Stomach (tissue), 9 donors: Measurements from ENCODE around the gene C1R. TPM values are rescaled to one million over a fixed set of nuclear protein-coding genes. Genes with fewer than 3 reads are reported as not detected.

Source experiments
- DNase-seq, 2 donors: peaks; one replicate each; pipeline versions ENCODE4 v3.0.0 to v3.0.0-alpha.2; 2013 to 2019
- H3K27ac ChIP-seq, 5 donors: fragments of 200-600 bp in 4 of 5; sonication (generic) in 4 of 5; one replicate each; pipeline ENCODE4 v1.5.1; 2013 to 2019; ENCODE audit warnings: mild to moderate bottlenecking in 1 of 5, moderate library complexity in 1 of 5
- H3K27me3 ChIP-seq, 3 donors: fragments of 200-600 bp; sonication (generic); one replicate each; pipeline ENCODE4 v1.5.1; 2017 to 2019; ENCODE audit warnings: mixed run types in 1 of 3
- H3K36me3 ChIP-seq, 4 donors: fragments of 200-600 bp; sonication (generic); 1 replicate in 3 of 4; 2 replicates in 1 of 4; pipeline ENCODE4 v1.5.1; 2016 to 2019
- H3K4me1 ChIP-seq, 4 donors: fragments of 200-600 bp; sonication (generic); one replicate each; pipeline ENCODE4 v1.5.1; 2016 to 2019
- H3K4me3 ChIP-seq, 4 donors: fragments of 200-600 bp; sonication (generic) in 3 of 4; one replicate each; pipeline ENCODE4 v1.5.1; 2016 to 2019; ENCODE audit warnings: mild to moderate bottlenecking in 1 of 4
- H3K9me3 ChIP-seq, 4 donors: fragments of 200-600 bp; sonication (generic); one replicate each; pipeline ENCODE4 v1.5.1; 2016 to 2019
- EP300 ChIP-seq: sonication (generic); formaldehyde crosslinking; IDR thresholded peaks from one replicate; pipeline ENCODE4 v1.6.1; 2017; ENCODE audit warnings: antibody characterized with exemption
- POLR2A ChIP-seq, 4 donors: fragments of 450-650 bp; IDR thresholded peaks; one replicate each; pipeline ENCODE4 v1.6.1; 2016; ENCODE audit warnings: antibody characterized with exemption in 4 of 4, control low read depth in 2 of 4, mild to moderate bottlenecking in 1 of 4, moderate library complexity in 1 of 4
- POLR2AphosphoS5 ChIP-seq, 3 donors: sonication (generic); formaldehyde crosslinking; IDR thresholded peaks; one replicate each; pipeline ENCODE4 v1.6.1; 2016; ENCODE audit warnings: antibody characterized with exemption in 3 of 3
- WGBS, 5 donors: extraction: QIAGEN DNeasy Blood & Tissue Kit in 3 of 5; methylation state at CpG; one replicate each; pipeline versions ENCODE4 v1.1.5 to v1.1.7; 2013 to 2018; 5-methylcytosine and 5-hydroxymethylcytosine counted together
- intact Hi-C: fragments of 100-400 bp; cut with DNase I; formaldehyde crosslinking; loops from one replicate; pipeline ENCODE4 v1.15.1; 2023; ENCODE audit warnings: low total_unique reads
- polyA plus RNA-seq, 3 donors: library from polyadenylated mRNA; stranded (reverse); fragments of 200-250 nt; gene quantifications; one replicate each; pipeline ENCODE4 v1.2.3, GENCODE V29; 2013
- total RNA-seq, 5 donors: library from RNA; depleted of rRNA; stranded (reverse); fragments of >200 nt; gene quantifications; one replicate each; pipeline versions ENCODE4 v1.1.0 to v1.2.3, GENCODE V29; 2014 to 2016
- TF ChIP-seq, protein P1 (sequence below), 7 experiments: fragments of 450-650 bp in 4 of 7; fragments of 200-600 bp in 3 of 7; sonication (generic) in 3 of 7; IDR thresholded peaks; one replicate each; pipeline ENCODE4 v1.5.1; 2016 to 2019; ENCODE audit warnings: antibody characterized with exemption in 7 of 7, control low read depth in 2 of 7, mild to moderate bottlenecking in 1 of 7
- donor health status: healthy with polysubstance abuse.
- donor health status: Bipolar disorder and iron deficiency.
- donor health status: healthy.

The C1R gene
- total and polyA plus RNA-seq, 8 donors, result 68.9 to 312 (median 133) TPM

DNA sequence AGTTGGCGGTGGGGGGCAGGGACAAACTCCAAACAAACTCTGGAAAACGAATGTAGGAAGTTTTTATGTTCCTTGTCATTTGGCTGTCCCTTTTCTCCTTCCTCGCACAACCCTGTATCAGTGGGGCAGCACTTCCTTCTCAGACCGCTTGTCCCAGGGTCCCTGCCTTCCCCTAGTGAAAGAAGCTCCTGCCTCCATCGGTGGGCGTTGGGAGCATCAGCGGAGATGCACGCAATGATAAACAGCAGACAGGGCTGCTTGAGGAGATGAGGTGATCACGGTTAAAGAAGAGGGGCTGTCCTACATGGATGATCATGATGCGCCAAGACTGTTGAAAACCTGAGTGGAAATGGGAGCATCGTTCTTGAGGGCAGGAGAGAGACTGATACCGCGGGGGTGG lies 31.1 kb downstream of the C1R start:
- H3K36me3 ChIP-seq, result peaks cover 0 to 29% (median 14%) of the 10 kb centered on the region in 4 donors
- peak in 1 of 2 donors; percentile 28 for DNase-seq
- H3K4me3 ChIP-seq, result peak overlapping the region; percentile 40 to 46 (median 44)
- H3K4me1 ChIP-seq, result peaks cover 0 to 64% (median 15%) of the 10 kb centered on the region in 4 donors
- H3K27me3 ChIP-seq, result no peaks in the 10 kb centered on the region
- H3K27ac ChIP-seq, result peak overlapping the region; percentile 74 to 84 (median 82)
- H3K9me3 ChIP-seq, result no peaks in the 10 kb centered on the region
- intact Hi-C loops, result no loop called here
- TF ChIP-seq POLR2AphosphoS5 (IDR thresholded peaks at IDR 0.05) (no peak), EP300 (no peak), POLR2A (IDR thresholded peaks at IDR 0.05) (no peak)
- TF ChIP-seq, protein P1, sequence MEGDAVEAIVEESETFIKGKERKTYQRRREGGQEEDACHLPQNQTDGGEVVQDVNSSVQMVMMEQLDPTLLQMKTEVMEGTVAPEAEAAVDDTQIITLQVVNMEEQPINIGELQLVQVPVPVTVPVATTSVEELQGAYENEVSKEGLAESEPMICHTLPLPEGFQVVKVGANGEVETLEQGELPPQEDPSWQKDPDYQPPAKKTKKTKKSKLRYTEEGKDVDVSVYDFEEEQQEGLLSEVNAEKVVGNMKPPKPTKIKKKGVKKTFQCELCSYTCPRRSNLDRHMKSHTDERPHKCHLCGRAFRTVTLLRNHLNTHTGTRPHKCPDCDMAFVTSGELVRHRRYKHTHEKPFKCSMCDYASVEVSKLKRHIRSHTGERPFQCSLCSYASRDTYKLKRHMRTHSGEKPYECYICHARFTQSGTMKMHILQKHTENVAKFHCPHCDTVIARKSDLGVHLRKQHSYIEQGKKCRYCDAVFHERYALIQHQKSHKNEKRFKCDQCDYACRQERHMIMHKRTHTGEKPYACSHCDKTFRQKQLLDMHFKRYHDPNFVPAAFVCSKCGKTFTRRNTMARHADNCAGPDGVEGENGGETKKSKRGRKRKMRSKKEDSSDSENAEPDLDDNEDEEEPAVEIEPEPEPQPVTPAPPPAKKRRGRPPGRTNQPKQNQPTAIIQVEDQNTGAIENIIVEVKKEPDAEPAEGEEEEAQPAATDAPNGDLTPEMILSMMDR (IDR thresholded peaks at IDR 0.05), result no peak
- WGBS, 5 donors, result 48 to 69% (median 60%) methylated on average over 13 of the region's 13 CpGs

DNA sequence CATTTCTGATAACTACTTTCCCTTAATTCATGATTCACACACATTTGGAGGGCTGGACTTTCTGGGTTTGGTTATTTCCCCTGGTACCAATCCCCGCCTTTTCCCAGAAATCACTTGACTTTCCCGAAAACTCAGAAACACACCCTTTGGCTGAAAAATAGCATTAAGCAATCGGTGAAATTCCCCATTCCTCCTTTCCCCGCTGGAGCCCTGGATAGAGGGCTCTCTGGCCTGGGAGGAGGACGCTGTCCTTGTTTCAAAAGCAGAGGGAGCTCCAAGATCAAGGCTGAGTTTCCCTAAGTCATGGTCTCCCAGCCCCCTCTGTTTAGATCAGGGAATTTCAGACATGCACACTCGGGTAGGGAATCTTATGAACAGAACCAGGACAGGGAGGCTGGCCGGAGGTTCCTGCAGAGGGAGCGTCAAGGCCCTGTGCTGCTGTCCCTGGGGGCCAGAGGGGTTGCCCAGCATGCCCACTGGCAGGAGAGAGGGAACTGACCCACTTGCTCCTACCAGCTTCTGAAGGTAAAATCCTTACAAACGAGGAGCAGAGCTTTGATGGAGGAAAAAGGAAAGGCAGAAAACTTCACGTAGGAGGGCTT lies 31.8 kb downstream of the C1R start, which contains the start of gene C1S:
C1S (plus strand) TSS at position 366 of the 602 bp plus-strand sequence. CDS start 1,195 bp downstream, outside the sequence.
- 37 to 46% (median 40%) methylated on average over 10 of the region's 10 CpGs for WGBS, 5 donors
- TF ChIP-seq POLR2AphosphoS5 (IDR thresholded peaks at IDR 0.05), result peak; percentile 63 to 91 (median 84)
- TF ChIP-seq EP300, result peak; percentile 87
- peak in 1 of 4 donors; percentile 11 for TF ChIP-seq POLR2A (IDR thresholded peaks at IDR 0.05)
- TF ChIP-seq, protein P1 (IDR thresholded peaks at IDR 0.05), result peak in 5 of 7 experiments; percentile 55 to 81 (median 71)
- DNase-seq, result peak; percentile 39 to 94
- intact Hi-C loops, result no loop called here
- Histone ChIP-seq H3K36me3 (peaks cover 0 to 22% (median 8%) of the 10 kb centered on the region in 4 donors), H3K4me3 (peak within 1 kb of the TSS; percentile 40 to 46 (median 44)), H3K9me3 (no peaks in the 10 kb centered on the region), H3K27ac (peak within 1 kb of the TSS; percentile 74 to 84 (median 82)), H3K27me3 (no peaks in the 10 kb centered on the region), H3K4me1 (peaks cover 0 to 64% (median 15%) of the 10 kb centered on the region in 4 donors)

DNA sequence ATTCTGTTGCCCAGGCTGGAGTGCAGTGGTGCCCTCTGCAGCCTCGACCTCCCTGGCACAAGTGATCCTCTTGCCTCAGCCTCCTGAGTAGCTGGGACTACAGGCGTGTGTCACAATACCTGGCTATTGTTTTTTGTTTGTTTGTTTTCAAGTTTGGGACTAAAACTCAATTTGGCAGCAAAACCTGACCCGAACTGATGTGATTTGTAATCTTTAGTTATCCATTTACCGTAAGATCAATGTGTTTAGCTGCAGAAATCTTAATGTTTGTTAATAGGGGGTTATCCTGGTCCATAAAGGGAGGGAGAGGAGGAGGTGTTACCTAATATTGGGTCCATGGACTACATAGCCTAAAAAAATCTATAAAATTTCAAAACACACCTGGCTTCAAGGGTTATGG lies 32.5 kb downstream of the C1R start:
- DNase-seq, result no peak
- intact Hi-C loops, result no loop called here
- Histone ChIP-seq H3K4me1 (peaks cover 0 to 61% (median 15%) of the 10 kb centered on the region in 4 donors), H3K27ac (peak overlapping the region in 4 of 5 donors; percentile 66 to 84 (median 74)), H3K4me3 (no peak overlapping the region), H3K36me3 (peaks cover 0 to 15% (median 5%) of the 10 kb centered on the region in 4 donors), H3K9me3 (no peaks in the 10 kb centered on the region), H3K27me3 (no peaks in the 10 kb centered on the region)
- 75 to 89% (median 82%) methylated on average over 4 of the region's 4 CpGs for WGBS, 5 donors
- TF ChIP-seq EP300, result no peak
- no peak for TF ChIP-seq POLR2A (IDR thresholded peaks at IDR 0.05)
- TF ChIP-seq, protein P1 (IDR thresholded peaks at IDR 0.05), result no peak
- TF ChIP-seq POLR2AphosphoS5 (IDR thresholded peaks at IDR 0.05), result no peak

DNA sequence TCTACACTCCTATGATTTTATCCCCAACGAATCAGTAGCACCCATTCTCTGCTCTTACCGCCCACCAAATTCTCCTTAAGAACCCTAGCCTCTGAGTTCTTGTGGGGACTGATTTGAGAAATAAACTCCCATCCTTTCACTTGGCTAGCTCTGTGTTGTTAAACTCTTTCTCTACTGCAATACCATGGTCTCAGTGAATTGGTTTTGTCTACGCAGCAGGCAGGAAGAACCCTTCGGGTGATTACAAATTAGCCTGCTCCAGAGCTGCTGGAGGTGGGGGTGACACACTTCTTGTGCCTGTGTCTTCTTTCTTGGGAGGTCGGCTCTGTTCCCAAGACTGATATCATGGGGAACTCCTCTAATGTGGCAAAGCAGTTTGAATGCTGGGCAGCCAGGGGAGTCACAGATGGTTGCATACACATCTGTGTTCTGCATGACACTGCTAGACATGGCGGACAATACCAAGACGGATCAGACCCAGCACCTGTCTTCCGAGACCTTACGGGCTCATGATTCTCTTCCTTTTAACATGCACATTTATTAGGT lies 33.3 kb downstream of the C1R start:
- Histone ChIP-seq H3K27ac (peak overlapping the region in 1 of 5 donors; percentile 16), H3K27me3 (no peaks in the 10 kb centered on the region), H3K9me3 (no peaks in the 10 kb centered on the region), H3K4me1 (peaks cover 0 to 53% (median 15%) of the 10 kb centered on the region in 4 donors), H3K36me3 (peaks cover 0 to 10% (median 4%) of the 10 kb centered on the region in 4 donors), H3K4me3 (no peak overlapping the region)
- intact Hi-C loops, result no loop called here
- no peak for DNase-seq
- TF ChIP-seq POLR2A (IDR thresholded peaks at IDR 0.05) (no peak), POLR2AphosphoS5 (IDR thresholded peaks at IDR 0.05) (no peak)
- WGBS, 5 donors, result 89 to 93% (median 93%) methylated on average over 9 of the region's 9 CpGs
